GM12874 (cell line): ENCODE data around the gene LZTS2.

Source experiments
- CTCF ChIP-seq: IDR thresholded peaks from 2 replicates; pipeline ENCODE4 v1.5.1; 2011; ENCODE audit warnings: low read depth, mild to moderate bottlenecking, control low read depth, low read length, moderate library complexity; ENCODE audit not compliant: insufficient read depth

The LZTS2 gene

DNA sequence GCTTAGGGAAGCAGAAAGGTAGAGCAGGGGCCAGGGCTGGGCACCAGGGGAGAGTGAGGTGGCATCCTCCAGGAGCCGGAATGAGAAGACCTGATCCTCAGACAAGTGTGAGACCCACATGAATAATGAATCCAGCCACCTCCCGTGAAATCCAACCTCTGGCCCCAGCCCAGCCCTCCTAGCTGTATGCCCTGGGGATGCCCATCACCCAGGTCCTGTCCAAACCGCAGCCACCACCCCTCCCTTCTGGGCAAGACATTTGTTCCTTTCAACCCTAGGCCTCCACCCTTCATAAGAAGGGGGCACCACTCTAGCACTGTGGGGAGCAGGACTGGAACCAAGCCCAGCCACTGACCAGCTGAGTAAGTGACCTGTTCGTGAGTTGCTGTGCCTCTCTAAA, 21.6 kb downstream of the LZTS2 start:
- TF ChIP-seq CTCF = no peak

- TF ChIP-seq CTCF = no peak
These were observed 22.2 kb downstream of the LZTS2 start for GRCh38 chr10:101021692-101022251.

DNA sequence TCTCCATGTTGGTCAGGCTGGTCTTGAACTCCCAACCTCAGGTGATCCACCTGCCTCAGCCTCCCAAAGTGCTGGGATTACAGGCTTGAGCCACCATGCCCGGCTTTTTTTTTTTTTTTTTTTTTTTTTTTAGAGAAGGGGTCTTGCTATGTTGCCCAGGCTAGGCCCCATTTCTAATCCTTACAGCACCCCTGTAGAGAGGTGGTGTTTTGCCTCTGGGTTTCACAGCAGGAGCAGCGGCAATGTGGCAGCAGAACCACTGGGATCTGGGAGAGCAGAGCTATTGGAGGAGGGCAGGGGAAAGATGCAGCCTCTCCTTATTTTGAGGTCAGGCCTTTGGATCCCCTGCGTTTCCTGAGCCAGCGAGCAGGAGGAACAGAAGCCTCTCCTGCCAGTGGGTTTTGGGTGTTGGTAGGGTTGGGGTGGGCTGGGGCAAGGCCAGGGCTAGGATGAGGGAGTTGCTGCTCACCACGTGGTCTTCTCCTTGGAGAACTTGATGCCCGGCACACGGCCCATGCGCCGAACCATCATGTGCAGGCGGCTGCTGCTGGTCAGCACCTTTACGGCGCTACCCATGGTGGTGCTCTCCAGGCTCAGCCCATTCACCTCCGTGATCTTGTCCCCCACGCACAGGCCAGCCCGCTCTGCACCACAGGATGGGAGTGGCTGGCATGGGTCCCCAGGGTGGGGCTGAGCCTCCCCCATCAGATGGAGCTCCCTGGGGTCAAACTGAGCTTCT, 23.5 kb downstream of the LZTS2 start:
- TF ChIP-seq CTCF = no peak

- TF ChIP-seq CTCF = no peak
These were observed 27.6 kb downstream of the LZTS2 start for GRCh38 chr10:101027106-101027720.

- TF ChIP-seq CTCF = no peak
These were observed 29.1 kb downstream of the LZTS2 start for GRCh38 chr10:101028446-101029337.

- no peak for TF ChIP-seq CTCF
These were observed 30.1 kb downstream of the LZTS2 start for GRCh38 chr10:101029520-101030295.
